Measurements from ENCODE around the gene ZG16.
"Not testable (repeated sequence)": the region's sequence is repeated elsewhere in the genome, so short reads cannot be mapped to it uniquely, and the experiment has no call there.

Gene ZG16

DNA sequence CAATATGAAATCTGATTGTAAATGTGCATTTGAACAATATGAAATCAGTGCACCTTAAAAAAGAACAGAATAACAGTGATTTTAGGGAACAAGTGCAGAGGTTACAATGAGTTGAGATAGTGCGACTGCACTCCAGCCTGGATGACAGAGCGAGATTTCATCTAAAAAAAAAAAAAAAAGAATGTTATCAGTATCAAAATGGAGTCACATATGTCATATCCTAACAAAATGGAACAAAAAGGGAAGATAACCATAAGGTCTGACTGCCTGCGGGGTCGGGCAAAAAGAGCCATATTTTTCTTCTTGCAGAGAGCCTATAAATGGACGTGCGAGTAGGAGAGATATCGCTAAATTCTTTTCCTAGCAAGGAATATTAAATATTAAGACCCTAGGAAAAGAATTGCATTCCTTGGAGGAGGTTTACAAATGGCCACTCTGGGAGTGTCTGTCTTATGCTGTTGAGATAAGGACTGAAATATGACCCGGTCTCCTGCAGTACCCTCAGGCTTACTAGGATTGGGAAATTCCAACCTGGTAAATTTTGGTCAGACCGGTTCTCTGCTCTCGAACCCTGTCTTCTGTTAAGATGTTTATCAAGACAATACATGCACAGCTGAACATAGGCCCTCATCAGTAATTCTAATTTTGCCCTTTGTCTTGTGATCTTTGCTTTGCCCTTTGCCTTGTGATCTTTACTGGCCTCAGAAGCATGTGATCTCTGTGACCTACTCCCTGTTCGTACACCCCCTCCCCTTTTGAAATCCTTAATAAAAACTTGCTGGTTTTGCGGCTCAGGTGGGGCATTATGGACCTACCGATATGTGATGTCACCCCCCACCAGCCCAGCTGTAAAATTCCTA lies 5.3 kb downstream of the ZG16 start:
- DNase-seq = not testable (repeated sequence)

- DNase-seq = peak in 1 of 56 donors; percentile 2
Measured at GRCh38 chr16:29784157-29784556, 6.1 kb downstream of the ZG16 start.

- DNase-seq = peak in 46 of 56 donors; percentile 0 to 69 (median 26)
Measured at GRCh38 chr16:29784901-29785500, 6.9 kb downstream of the ZG16 start.

- not testable (repeated sequence) for DNase-seq
Measured at GRCh38 chr16:29787155-29787554, 9.1 kb downstream of the ZG16 start.

DNA sequence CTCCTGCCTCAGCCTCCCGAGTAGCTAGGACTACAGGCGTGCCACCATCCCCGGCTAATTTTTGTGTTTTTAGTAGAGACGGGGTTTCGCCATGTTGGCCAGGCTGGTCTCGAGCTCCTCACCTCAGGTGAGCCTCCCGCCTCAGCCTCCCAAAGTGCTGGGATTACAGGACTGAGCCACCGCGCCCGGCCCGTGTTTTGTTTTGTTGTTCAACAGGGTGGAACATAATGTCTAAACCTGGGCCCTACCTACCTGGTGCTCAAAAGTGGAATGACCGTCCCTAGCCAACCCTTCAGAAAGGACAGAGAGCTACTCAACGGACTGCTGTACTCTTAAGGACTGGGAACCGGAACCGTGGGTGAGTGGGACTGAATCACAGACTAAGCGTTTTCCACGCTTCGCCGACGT lies 11.7 kb downstream of the ZG16 start:
- DNase-seq = peak in 1 of 56 donors; percentile 22

DNA sequence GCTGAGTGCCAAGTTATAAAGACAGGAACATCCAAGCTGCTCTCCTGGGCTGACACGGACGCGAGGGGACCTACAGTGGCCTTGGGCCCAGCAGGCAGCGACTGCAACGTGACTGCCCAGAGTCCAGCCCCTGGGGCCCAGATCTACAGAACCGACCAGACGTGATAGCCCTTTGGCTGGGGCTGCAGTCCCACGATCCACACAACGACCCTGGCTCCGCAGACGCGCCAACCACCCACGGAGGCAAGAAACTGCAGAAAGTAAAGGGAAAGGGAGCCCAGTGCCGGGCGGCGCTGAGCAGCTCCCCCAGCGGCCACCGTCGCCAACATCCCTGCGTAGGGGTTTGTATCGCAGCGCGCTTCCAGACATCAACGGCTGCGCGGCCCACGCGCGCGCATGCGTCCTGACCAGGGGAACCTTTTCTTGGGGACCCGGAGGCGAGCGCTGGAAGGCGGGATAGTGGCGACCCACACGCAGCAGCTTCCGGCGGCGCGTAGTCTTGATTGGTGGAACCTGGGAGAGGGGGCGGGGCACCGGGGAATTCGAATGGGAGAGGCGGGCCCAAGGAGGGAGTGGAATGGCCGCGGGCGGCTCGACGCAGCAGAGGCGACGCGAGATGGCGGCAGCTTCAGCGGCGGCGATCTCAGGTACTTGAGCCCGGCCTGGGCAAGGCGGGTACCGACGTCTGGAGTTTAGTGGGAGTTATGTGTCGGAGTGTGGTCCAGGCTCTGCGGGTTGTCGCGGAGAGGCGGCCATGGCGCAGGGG lies 12.3 kb downstream of the ZG16 start, which contains the start of gene KIF22:
Gene KIF22 (plus strand): TSS at position 569 of the 766 bp plus-strand sequence. CDS start 9 bp downstream, at position 578.
- DNase-seq = peak; percentile 72 to 100 (median 98)

- peak in 6 of 56 donors; percentile 8 to 48 (median 24) for DNase-seq
Measured at GRCh38 chr16:29790949-29791844, 13.1 kb downstream of the ZG16 start.

GRCh38 chr16:29791845-29792807 lies 14.1 kb downstream of the ZG16 start:
- no peak for DNase-seq

DNA sequence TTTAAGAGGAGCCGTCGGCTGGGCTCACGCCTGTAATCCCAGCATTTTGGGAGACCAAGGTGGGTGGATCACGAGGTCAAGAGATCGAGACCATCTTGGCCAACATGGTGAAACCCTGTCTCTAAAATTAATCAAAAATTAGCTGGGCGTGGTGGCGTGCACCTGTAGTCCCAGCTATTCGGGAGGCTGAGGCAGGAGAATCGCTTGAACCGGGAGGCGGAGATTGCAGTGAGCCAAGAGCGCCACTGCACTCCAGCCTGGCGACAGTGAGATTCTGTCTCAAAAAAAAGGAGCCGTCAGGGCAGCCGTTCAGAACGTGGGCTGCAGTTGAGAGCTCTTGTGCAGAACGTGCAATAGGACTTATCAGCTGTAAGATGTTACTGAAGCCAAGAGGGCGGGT lies 15.1 kb downstream of the ZG16 start:
- not testable (repeated sequence) for DNase-seq

DNA sequence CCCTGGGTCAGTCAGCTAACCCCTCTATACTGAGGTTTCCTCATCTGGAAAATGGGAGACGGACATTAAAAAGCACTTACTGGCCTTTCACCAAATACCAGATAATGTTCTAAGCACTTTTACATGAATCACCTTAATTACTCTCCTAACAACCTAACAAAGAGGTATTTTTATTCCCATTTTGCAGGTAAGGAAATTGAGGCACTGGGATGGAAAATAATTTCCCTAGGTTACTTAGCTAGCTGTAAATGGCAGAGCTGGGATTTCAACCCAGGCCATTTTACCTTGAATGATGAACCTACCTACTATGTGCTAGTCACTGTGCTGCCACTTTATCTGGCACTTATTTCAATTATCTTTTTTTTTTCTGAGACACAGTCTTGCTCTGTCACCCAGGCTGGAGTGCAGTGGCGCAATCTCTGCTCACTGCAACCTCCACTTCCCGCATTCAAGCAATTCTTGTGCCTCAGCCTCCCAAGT lies 16.2 kb downstream of the ZG16 start:
- no peak for DNase-seq

GRCh38 chr16:29802416-29802935 lies 24.4 kb downstream of the ZG16 start:
- no peak for DNase-seq

- no peak for DNase-seq
Measured at GRCh38 chr16:29804020-29804419, 26.0 kb downstream of the ZG16 start.

- peak in 19 of 56 donors; percentile 23 to 76 (median 39) for DNase-seq
Measured at GRCh38 chr16:29804455-29805231, 26.6 kb downstream of the ZG16 start.

- peak in 55 of 56 donors; percentile 86 to 100 (median 96) for DNase-seq
Measured at GRCh38 chr16:29805232-29806098, 27.4 kb downstream of the ZG16 start.

DNA sequence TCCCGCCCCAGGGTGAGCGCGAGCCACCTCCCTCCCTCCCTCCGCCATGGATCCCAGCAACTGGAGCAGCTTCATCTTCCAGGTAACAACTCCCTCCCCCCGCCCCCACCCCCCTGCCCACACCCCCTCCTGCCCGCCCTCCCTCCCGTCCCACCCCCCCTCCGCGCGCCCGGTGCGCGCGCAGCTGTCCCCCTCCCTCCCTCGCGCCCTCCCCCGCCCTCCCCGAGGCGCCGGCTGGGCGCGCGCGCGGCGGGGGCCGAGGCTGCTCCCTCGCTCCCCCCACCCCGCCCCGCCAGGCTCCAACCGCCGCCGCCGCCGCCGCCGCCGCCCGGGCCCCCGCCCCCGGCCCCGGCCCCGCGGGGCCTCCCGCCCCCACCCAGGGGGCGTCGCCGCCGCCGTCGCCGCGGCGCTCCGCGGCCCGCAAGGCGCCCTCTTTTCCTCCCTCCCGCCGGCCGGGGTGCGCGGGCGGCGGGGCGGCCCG lies 28.1 kb downstream of the ZG16 start, which contains the start of gene MAZ:
Gene MAZ (plus strand): TSS at position 431 of the 481 bp plus-strand sequence. CDS start 173 bp downstream, outside the sequence.
- peak in 6 of 56 donors; percentile 50 to 83 (median 73) for DNase-seq

GRCh38 chr16:29806641-29807425 lies 28.8 kb downstream of the ZG16 start:
- DNase-seq = peak in 14 of 56 donors; percentile 8 to 72 (median 18)

Measured in nucleus accumbens (tissue), 56 donors.